Uterus (tissue), 4 donors: ENCODE data around the gene AEBP1. TPM values are rescaled to one million over a fixed set of nuclear protein-coding genes. Genes with fewer than 3 reads are reported as not detected.

ENCODE experiments used
- DNase-seq, 2 donors: peaks; one replicate each; pipeline ENCODE4 v3.0.0-alpha.2; 2019 to 2020
- H3K27ac ChIP-seq, 2 donors: fragments of 200-600 bp; sonication (generic); 1 replicate in 1 of 2; 2 replicates in 1 of 2; pipeline ENCODE4 v1.5.1; 2016 to 2018
- H3K27me3 ChIP-seq, 2 donors: fragments of 200-600 bp; sonication (generic); one replicate each; pipeline ENCODE4 v1.5.1; 2018 to 2019; ENCODE audit warnings: control low read depth in 1 of 2
- H3K36me3 ChIP-seq, 2 donors: fragments of 200-600 bp; sonication (generic); one replicate each; pipeline ENCODE4 v1.5.1; 2019; ENCODE audit warnings: control low read depth in 1 of 2
- H3K4me1 ChIP-seq, 2 donors: fragments of 200-600 bp; sonication (generic); one replicate each; pipeline ENCODE4 v1.5.1; 2018 to 2019; ENCODE audit warnings: control low read depth in 1 of 2
- H3K4me3 ChIP-seq, 2 donors: fragments of 200-600 bp; sonication (generic); 1 replicate in 1 of 2; 2 replicates in 1 of 2; pipeline ENCODE4 v1.5.1; 2018 to 2019; ENCODE audit warnings: mild to moderate bottlenecking in 1 of 2
- H3K9me3 ChIP-seq, 2 donors: fragments of 200-600 bp; sonication (generic); one replicate each; pipeline ENCODE4 v1.5.1; 2019; ENCODE audit warnings: control low read depth in 1 of 2
- POLR2A ChIP-seq, 2 donors: fragments of 450-650 bp; IDR thresholded peaks; one replicate each; pipeline ENCODE4 v1.6.1; 2016; ENCODE audit warnings: antibody characterized with exemption in 2 of 2, mild to moderate bottlenecking in 1 of 2, moderate library complexity in 1 of 2
- intact Hi-C: fragments of 100-400 bp; cut with DNase I; formaldehyde crosslinking; loops from one replicate; pipeline ENCODE4 v1.15.1; 2023; ENCODE audit warnings: low total_unique reads
- total RNA-seq, 4 donors: library from RNA; depleted of rRNA in 3 of 4; stranded (reverse); fragments of >200 nt in 3 of 4; gene quantifications; one replicate each; pipeline versions ENCODE4 v1.1.0 to v1.2.4, GENCODE V29; 2014 to 2023
- TF ChIP-seq, protein P1 (sequence below), 4 experiments: fragments of 200-600 bp in 2 of 4; fragments of 450-650 bp in 2 of 4; sonication (generic) in 2 of 4; IDR thresholded peaks; one replicate each; pipeline ENCODE4 v1.5.1; 2016 to 2019; ENCODE audit warnings: antibody characterized with exemption in 4 of 4, mild to moderate bottlenecking in 2 of 4, moderate library complexity in 1 of 4
- donor health status: DM: yes; HTN: yes; CAD: no.

Gene AEBP1
- total RNA-seq, 4 donors from 2014 or later: 88.9 to 395 (median 303) TPM

GRCh38 chr7:44152971-44153947 lies 49.1 kb downstream of the AEBP1 start:
- Histone ChIP-seq H3K9me3 (no peaks in the 10 kb centered on the region), H3K27ac (no peak overlapping the region), H3K4me3 (no peak overlapping the region), H3K36me3 (no peaks in the 10 kb centered on the region), H3K4me1 (no peaks in the 10 kb centered on the region), H3K27me3 (no peaks in the 10 kb centered on the region)
- no peak for TF ChIP-seq POLR2A (IDR thresholded peaks at IDR 0.05)
- TF ChIP-seq, protein P1, sequence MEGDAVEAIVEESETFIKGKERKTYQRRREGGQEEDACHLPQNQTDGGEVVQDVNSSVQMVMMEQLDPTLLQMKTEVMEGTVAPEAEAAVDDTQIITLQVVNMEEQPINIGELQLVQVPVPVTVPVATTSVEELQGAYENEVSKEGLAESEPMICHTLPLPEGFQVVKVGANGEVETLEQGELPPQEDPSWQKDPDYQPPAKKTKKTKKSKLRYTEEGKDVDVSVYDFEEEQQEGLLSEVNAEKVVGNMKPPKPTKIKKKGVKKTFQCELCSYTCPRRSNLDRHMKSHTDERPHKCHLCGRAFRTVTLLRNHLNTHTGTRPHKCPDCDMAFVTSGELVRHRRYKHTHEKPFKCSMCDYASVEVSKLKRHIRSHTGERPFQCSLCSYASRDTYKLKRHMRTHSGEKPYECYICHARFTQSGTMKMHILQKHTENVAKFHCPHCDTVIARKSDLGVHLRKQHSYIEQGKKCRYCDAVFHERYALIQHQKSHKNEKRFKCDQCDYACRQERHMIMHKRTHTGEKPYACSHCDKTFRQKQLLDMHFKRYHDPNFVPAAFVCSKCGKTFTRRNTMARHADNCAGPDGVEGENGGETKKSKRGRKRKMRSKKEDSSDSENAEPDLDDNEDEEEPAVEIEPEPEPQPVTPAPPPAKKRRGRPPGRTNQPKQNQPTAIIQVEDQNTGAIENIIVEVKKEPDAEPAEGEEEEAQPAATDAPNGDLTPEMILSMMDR (IDR thresholded peaks at IDR 0.05): no peak
- intact Hi-C loops: no loop called here
- peak in 1 of 2 donors; percentile 18 for DNase-seq

DNA sequence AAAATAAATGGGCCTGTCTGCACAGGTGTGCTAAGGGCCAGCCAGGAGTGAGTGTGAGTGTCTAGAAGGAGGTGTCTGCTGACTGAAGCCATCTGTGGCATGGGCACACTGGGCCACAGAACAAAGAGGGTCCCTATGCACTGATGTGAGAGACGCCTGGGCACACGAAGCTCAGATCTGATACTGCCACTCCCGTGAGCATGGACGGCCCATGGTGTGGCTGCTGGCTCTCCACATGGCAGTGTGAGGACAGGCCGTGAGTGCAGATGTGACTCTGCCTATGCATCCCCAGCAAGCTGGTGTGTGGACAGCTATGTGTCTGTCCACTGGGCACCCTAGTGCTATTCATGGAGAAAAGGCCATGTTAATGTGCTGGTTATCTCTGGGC lies 49.8 kb downstream of the AEBP1 start:
- TF ChIP-seq POLR2A (IDR thresholded peaks at IDR 0.05): no peak
- TF ChIP-seq, protein P1 (IDR thresholded peaks at IDR 0.05): no peak
- H3K4me3 ChIP-seq: no peak overlapping the region
- no peaks in the 10 kb centered on the region for H3K9me3 ChIP-seq
- no peak overlapping the region for H3K27ac ChIP-seq
- no peak for DNase-seq
- no peaks in the 10 kb centered on the region for H3K27me3 ChIP-seq
- H3K36me3 ChIP-seq: no peaks in the 10 kb centered on the region
- intact Hi-C loops: no loop called here
- no peaks in the 10 kb centered on the region for H3K4me1 ChIP-seq

GRCh38 chr7:44154703-44155102 lies 50.6 kb downstream of the AEBP1 start:
- H3K4me3 ChIP-seq: no peak overlapping the region
- no peaks in the 10 kb centered on the region for H3K36me3 ChIP-seq
- no peaks in the 10 kb centered on the region for H3K27me3 ChIP-seq
- intact Hi-C loops: no loop called here
- H3K27ac ChIP-seq: no peak overlapping the region
- no peaks in the 10 kb centered on the region for H3K9me3 ChIP-seq
- H3K4me1 ChIP-seq: no peaks in the 10 kb centered on the region
- TF ChIP-seq POLR2A (IDR thresholded peaks at IDR 0.05): no peak
- TF ChIP-seq, protein P1 (IDR thresholded peaks at IDR 0.05): no peak
- DNase-seq: no peak

DNA sequence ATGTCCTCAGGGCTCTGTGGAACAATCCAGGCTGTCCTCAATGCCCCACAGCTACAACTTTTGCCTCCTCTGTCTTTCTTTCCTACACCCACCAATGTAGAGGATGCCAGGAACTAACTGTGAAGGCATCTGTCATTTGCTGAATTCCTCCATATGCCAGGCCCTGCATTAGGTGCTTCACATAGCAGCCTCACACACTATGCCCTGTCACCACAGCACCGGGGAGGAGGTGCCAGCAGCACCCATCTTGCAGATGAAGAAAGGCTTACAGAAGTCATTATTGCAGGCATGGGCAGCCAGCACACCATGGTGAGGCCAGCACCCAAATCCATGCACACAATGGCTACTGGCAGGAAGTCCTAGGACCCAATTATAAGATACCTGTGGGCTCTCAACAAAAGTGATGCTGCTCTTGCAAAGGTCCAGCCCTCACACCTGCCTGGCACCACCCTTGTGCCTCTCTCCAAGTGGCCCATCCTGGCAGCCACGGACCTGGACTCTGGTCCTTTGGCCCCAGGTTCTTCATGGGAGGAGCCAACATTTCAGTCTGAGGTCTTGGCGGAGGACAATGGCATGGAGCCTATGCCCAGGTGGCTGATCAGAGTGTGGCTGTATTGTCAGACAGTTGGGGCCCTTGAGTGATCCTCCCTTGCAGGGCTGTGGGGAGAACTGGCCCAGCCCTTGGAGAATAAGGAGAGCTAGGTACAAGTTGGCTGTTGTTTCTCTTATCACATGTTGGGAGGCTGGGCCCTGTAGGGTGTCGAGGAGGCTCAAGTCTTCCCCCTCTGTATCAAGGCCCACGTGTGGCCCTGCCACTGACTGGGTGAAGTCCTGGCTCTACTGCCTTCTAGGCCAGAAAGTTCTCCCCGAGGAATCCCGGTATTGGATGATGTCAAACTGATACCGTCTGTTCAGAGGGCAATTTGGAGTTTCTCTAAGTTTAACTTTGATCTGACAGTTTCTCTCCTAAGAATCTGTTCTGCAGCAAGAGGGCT lies 51.3 kb downstream of the AEBP1 start:
- H3K4me1 ChIP-seq: no peaks in the 10 kb centered on the region
- H3K27me3 ChIP-seq: no peaks in the 10 kb centered on the region
- H3K4me3 ChIP-seq: no peak overlapping the region
- no peak overlapping the region for H3K27ac ChIP-seq
- H3K9me3 ChIP-seq: no peaks in the 10 kb centered on the region
- intact Hi-C loops: no loop called here
- DNase-seq: no peak
- H3K36me3 ChIP-seq: no peaks in the 10 kb centered on the region
- TF ChIP-seq, protein P1 (IDR thresholded peaks at IDR 0.05): no peak
- TF ChIP-seq POLR2A (IDR thresholded peaks at IDR 0.05): no peak
